HG03457 (cell line): ENCODE measurements around the gene ATP6V1D.
"Not testable (repeated sequence)": the region's sequence is repeated elsewhere in the genome, so short reads cannot be mapped to it uniquely, and the experiment has no call there.

Experiments
- ATAC-seq: cut with Tn5 transposase; IDR thresholded peaks from one replicate; pipeline ENCODE4 v1.9.1; 2021; ENCODE audit warnings: moderate number of reproducible peaks; ENCODE audit not compliant: unreplicated experiment

The ATP6V1D gene

DNA sequence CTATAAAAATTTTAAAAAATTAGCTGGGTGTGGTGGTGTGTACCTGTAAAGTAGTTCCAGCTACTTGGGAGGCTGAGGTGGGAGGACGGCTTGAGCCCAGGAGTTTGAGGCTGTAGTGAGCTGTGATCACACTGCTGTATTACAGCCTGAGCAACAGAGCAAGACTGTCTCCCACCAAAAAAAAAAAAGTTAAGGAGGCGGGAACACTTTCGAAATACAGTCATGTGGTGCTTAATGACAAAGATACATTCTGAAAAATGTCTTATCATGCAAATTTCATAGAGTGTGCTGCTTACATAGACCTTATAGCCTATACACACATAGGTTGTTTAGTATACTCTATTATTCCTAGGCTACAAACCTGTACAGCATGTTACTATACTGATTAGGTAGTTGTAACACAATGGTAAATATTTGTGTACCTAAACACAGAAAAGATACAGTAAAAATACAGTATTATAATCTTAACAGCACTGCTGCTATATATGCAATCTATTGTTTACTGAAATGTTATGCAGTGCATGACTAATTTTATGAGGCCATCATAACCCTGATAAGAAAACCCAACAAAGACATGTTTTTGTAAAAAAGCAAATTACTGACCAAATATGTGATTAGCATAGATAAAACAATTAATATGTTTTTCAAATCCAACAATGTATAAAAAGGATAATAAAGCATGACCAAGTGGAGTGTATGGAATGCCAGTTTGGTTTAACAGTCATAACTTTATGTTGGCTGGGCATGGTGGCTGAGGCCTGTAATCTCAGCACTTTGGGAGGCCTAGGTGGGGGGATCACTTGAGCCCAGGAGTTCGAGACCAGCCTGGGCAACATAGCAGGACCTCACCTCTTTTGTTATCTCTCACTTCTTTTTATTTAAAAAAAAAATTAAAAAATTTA lies 11.9 kb upstream of the ATP6V1D start:
- ATAC-seq = no peak

DNA sequence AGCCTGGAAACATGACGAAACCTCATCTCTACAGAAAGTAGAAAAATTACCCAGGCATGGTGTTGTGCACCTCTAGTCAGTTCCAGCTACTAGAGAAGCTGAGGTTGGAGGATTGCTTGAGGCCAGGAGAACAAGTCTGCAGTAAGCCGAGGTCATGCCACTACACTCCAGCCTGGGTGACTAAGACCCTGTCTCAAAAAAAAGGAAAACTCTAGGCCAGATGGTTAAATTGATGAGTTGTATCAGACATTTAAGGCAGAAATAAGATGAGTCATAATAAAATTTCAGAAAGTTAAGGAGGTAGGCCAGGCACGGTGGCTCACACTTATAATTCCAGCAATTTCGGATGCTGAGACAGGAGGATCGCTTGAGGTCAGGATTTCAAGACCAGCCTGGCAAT lies 11.2 kb upstream of the ATP6V1D start:
- no peak for ATAC-seq

DNA sequence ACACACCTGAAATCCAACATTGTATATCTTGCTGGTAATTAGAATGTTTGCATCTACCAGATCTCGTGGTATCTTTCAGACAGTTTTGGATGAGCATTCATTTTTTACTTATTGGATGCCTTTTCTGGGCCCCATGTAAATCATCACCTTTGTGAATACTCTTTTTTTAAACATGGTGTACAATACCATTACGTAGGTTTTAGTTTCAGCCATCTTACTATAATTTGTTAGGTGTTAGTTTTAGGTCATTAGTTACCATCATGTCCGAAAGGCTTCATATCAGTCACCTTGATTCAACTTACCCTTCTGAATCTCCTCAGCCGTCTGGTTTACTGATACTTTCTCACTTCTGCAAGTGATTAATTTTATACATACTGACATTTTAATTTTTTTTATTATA lies 5.9 kb upstream of the ATP6V1D start:
- no peak for ATAC-seq

DNA sequence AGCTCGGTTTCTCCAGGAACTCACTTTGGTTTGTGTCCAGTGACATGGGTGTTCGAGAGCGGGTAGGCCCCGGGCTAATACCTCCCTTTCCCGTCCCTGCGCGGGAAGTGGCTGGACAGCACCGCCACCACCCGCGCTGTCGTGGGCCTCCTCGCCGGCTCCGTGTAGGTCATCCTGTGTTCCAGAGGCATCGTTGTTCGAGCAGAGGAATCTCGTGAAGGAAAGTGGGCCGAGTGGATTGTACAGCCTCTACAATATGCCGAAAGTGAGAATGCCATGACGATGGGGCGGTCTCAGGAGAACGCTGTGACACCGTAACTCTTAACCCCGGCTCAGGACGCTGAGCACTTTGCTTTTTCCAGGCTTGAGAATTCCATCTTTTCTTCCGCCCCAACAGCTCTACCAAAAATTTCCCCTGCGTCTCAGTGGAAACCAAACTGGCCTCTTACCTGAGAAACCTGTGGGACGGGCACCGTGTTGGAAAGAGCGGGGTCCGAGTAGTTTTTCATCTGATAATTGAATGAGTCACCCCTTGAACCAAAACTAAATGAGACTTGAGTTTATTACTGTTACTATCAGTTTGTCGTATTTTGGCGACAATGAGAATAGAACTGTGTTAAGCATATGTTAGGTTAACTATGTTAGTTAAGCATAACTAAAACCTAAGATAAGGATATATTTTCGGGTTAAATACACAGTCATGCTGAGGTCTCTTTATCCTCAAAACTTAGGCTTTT lies 1.0 kb upstream of the ATP6V1D start:
- no peak for ATAC-seq

DNA sequence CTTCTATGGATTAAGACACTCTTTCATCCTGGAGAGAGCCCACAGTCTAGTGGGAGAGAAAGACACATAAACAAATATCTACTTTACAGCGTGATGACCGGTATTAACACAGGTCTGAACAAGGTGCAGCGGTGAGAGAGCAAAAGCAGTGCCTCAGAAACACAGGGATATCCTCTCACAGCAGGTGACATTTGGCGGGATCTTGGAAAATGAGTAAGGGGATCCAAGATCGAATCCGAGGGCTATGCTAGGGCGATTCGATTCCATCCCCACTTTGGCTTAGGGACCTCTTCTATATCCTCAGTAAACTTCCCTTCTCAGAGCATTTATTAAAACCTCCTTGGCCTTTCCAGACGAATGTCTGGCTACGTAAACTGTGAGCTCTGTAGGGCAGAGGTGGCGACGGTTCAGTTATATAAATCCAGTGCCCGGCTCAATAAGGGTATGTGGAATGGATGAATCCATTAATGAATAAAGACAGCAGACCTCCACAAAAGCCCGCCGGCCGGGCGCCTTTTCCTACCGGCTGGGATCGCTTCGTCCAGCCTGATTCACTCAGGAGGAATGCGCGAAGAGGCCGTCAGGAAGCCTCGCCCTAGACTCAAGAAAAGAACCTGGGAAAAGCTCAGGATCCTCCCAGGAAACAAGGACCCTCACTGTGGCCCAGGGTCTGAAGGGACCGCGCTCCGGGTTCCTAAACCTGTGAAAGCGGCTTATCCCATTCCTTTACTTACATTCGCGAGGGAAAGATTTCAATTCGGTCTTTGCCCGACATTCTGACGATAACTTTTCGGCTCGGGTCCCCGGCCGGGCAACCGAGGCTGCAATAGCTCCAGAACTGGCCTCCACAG lies 455 bp downstream of the ATP6V1D start:
- ATAC-seq = peak; percentile 1

DNA sequence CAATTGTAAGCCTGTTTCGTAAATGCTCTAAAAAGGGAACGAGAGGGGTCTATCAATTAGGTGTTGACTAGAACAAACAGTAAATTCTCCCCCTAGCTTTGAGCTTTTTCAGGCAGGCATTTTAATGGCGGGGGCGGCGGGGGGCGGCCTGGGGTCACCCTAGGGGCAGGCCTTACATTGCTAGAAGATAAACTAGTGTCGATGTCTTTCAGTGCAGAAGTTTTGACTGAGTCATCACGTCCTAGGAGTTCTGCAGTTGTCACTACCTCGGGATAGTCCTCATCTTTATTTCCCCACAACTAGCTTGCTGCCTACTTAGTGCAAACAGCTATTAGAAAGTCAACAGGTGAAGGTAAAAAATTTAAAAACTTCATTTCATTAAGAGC lies 1.6 kb downstream of the ATP6V1D start:
- no peak for ATAC-seq

DNA sequence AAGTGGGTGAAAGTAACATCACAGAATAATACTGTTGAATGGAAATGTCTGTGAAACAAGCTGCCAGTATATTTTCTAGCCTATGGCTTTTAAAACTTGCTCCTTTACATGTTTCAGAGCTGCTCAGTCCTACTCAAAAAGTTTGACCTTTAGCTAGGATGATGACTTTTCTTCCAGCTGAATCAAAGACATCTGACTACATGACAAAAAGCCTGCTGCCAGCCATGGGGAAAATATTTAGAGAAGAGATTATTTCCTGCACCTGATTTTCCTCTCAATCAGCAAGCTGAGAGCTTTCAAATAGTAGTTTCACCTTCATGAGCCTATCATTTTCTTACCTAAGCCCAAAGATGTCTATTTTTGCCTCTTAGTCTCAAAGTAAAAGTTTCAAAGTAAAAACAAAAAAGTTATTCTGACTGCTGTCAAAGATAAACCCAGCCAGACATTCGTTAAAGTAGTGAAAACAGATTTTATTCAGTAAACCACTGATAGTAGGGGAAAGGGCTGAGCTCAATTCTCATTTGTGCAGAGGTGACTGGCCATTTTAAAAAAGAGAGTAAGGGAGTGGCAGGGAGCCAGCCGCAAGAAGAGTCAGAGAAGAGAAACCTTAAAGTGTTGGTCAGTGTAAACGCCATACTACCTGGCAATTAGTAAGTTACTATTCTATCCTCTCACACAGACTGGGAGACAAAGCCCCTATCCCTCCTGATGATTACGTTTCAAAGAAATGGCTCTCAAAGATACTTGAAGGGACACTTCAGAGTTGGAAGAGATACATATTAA lies 2.2 kb downstream of the ATP6V1D start:
- ATAC-seq = no peak

DNA sequence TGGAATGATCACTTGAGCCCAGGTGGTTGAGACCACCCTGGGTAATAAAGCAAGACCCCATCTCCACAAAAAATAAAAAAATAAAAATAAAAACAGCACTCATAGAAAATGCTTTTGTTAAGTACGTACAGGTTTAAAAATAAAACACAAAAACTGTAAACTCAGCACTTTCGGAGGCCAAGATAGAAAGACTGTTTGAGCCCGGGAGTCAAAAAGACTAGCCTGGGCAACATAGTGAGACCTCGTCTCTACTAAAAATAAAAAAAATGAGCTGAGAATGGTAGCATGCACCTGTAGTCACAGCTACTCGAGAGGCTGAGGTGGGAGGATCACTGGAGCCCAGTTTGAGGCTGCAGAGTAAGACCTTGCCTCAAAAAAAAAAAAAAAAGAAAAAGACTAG lies 7.5 kb downstream of the ATP6V1D start:
- no peak for ATAC-seq

DNA sequence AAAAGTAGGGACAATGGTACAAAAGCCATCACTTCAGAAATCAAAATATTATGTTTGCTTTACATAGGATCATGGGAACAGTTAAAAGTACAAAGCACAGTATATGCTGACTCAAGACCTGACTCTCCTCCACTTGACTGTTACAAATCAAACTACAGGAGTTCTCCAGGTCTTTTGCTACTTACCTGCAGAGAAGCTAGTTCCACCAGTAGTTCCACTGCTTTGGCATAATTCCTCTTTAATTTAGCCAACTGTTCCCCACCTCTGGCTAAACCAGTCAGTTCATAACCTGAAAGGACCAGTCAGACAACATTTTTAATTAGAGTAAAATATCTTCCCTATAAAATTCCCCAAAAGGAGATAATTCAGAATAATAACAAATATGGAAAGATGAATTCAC lies 14.0 kb downstream of the ATP6V1D start:
- ATAC-seq = no peak

DNA sequence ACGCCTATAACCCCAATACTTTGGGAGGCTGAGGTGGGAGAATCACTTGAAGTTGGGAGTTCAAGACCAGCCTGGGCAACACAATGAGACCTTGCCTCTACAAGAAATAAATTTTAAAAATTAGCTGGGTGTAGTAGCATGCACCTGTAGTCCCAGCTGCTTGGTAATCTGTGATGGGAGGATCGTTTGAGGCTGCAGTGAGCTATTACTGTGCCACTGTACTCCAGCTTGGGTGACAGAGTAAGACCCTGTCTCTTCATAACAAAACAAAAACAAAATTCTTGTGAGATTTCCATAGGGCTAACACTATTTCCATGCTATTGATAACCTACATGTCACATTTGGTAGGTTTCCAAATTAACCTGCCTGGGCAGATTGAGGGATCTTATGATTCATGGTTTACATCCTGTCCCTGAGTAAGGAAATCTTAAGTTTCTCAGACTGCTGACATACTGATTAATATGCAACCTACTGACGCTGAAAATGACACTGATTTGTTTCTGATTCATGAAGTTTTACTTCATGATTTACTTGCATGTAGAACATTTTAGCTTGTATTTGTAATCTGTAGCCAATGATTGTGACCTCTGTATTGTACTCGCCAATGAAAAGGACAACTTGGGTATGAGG lies 15.9 kb downstream of the ATP6V1D start:
- ATAC-seq = no peak

DNA sequence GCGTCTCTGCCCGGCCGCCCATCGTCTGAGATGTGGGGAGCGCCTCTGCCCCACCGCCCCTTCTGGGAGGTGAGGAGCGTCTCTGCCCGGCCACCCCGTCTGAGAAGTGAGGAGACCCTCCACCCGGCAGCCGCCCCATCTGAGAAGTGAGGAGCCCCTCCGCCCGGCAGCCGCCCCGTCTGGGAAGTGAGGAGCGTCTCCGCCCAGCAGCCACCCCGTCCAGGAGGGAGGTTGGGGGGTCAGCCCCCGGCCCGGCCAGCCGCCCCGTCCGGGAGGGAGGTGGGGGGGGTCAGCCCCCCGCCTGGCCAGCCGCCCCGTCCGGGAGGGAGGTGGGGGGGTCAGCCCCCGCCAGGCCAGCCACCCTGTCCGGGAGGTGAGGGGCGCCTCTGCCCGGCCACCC lies 18.4 kb downstream of the ATP6V1D start:
- ATAC-seq = not testable (repeated sequence)

DNA sequence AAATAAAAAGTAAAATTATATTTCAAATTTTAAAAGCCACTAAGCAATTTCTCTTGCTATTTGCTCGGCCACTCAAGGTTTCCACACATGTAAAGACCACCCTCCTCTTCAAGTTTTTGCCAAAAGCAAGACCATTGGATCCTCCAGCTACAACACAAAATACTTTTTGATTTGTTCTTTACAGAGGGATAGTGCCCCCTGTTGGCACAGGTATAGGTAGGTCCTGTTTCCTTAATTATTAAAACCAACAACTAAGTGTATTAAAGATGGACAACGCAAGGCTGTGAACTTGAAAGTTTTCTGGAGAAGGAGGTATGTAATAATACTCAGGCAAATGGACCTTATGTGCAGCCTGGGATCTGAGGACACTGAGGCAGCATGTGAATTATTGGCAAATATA lies 23.8 kb downstream of the ATP6V1D start:
- no peak for ATAC-seq

DNA sequence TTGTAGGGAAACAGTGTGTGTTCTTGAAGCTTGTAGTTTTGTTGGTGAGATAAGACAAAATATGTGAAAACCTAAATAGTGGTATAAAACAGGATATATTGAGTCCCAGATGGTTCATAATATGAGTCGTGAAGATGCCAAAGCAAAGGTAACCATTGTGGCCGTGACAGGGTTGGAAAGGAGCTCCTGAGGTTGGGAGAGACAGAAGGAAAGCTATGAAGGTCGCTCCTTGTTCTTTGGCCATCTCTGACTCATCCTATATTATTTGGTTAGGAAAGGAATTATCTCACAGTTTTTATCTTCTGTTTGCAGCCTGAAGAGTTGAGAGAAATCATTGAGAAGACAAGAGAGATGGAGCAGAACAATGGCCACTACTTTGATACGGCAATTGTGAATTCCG lies 27.1 kb downstream of the ATP6V1D start:
- ATAC-seq = no peak

DNA sequence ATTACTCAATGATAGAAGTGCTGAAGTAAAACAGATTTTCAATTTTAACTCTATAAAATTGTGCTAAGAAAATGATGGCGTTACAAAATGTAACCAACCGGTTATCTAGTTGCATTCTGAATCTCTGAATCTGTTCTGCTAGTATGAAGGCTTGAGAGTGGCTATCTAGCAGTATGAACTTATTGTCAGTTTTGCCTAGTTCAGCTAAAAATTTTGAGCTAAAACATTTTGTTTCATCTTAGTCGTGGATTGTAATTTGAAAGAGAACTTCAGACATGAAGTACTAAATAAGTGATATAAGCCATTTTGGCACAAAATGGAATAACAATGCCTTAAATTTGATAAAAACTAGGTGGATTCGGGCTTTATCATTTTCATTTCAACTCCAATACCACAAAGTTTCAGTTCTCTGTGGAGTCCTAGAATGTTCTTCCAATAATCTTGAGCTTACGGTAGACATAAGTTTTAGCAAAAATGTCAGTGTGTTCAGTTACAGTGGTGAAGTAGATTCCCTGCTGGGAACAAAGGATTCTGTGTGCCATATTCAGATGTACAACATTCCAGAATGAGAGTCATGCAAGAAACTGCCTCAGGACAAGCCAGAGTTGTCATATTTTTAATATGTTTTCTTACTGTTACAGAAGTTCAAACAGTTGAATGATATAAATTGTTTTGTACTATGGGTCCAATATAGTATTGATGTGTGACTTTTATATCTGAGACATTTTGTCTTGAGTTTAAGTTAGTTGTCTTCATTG lies 28.1 kb downstream of the ATP6V1D start:
- ATAC-seq = no peak

DNA sequence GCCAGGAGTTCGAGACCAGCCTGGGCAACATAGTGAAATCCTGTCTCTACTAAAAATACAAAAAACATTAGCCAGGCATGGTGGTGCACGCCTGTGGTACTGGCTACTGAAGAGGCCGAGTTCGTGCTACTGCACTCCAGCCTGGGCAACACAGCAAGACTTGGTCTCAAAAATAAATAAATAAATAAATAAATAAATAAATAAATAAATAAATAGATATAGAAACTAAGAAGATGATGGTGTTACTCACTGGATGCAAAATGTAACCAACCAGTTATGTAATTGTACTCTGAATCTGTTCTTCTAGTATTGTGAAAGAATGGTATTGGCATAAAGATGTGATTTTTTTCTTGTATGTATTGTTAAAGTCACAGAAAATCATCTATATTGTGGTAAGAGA lies 29.9 kb downstream of the ATP6V1D start:
- ATAC-seq = not testable (repeated sequence)

DNA sequence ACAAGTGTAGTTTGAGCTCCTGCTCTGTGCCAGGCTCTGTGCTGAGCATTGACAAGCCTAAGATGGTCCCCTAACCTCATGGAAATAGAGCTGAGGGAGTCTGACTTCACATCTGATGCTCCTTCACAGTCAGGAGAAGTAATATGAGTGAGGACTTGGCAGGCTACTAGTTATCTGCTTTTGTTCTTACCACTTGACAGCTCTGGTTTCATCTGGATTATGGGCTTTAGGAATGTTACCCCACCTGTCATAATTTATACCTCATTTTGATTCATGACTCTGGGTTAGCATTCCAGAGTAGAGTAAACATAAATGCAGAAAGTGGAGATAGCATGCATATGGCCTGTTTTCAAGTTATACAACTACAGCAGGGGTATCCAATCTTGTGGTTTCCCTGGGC lies 40.5 kb downstream of the ATP6V1D start:
- ATAC-seq = no peak

DNA sequence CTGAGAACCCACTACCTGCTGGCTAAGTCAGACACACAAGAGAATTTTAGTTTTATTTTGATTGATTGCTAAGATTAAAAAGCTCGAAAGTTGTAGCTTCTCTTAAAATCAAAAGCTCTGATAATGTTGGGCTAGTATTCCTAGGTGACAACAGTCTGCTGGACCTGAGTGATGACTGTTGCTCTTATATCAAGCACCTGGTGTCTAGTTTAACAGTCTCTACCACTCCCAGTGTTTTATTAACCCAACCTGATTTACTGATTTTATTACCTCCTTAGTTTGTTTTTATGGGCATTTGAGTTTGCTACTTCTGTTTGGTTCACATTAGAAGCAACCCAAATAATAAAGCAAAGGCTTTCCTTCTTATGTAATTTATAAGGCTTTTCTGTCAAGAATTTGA lies 41.8 kb downstream of the ATP6V1D start:
- no peak for ATAC-seq

DNA sequence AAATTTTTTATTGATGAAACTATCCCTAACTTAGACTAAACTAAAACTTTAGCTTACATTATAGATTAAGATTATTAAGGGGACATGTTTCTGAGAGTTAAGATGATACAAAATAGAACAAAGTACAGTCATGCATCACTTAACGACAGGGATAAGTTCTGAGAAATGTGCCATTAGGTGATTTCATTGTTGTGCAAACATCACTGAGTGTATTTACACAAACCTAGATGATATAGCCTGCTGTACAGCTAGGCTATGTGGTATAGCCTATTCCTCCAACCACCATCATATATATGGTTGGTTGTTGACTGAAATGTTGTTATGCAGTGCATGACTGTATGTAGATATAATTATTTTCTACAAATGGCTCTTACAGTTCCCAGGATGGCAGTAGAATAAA lies 46.5 kb downstream of the ATP6V1D start:
- ATAC-seq = no peak

DNA sequence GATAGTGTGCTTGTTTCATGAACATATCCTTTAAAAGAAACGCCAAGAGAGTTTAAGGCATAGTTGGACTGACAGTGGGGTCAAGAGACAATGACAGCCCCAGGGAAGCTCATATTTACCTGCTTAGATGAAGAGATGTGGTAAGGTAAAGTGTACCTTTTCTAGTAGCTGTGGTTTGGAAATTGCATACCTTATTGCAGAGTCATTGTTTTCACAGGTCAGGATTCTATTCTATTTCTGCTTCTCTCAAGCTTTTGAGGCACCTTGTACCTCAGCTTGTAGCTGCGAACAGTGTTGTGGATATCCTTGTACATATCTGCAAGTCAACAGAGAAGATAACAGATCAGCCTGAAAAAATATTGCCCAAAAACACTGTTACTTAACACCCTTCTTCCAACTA lies 47.7 kb downstream of the ATP6V1D start:
- no peak for ATAC-seq
